UCSD-AML1 (cell line): ENCODE results near the gene EHMT1.
"Not testable (repeated sequence)": the region's sequence is repeated elsewhere in the genome, so short reads cannot be mapped to it uniquely, and the experiment has no call there.

Source experiments
- DNase-seq: peaks from one replicate; lab custom pipeline; 2025; ENCODE audit not compliant: unreplicated experiment; lab: John Stamatoyannopoulos, UW

The EHMT1 gene

DNA sequence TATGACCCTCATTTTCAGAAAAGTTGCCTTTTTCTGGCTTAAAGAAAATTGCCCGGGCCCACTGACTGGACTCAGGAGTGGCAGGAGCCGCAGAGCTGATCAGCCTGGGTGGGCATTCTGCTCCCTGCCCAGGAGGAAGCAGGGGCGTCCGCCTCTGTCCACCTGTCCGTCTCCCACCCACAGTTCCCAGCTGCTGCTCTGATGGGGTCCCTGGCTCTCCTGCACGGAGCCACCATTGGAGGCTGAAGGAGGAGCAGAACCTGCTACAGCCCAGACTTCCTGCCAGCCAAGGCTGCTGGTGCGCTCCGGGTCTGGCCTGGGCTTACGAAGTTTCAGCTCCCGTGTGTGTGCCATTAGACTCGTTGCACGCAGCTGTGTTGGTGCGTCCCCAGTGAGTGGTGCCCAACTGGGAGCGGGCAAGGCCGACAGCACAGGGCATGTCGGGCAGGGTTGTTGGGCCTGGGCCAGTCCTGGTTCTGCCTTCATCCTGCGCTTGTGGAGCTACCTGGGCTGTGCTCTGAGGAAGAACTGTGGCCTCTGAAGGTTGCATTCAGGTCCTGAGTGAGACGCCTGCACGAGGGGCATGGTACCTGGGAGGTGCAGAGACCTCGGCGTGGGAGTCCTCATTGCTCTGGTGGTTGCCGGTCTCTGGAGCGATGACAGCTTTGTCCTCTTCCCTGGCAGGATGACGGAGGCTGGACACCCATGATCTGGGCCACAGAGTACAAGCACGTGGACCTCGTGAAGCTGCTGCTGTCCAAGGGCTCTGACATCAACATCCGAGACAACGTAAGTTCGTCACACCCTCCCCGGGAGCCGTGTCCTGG lies 181.6 kb downstream of the EHMT1 start:
- no peak for DNase-seq

DNA sequence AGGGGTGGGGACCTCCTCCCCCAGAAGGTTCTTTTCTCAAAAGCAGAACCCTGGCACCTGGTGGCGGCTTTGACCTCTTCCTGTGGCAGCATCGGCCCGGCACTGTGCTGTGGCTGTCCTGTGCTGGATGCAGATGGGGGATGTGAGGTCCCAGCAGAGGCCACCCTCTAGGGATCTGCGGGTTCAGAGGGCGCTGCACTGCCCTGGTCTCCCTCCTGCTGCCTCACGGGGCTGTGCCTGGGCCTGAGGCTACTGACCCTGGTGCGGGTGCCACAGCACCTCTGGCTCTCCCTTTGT lies 182.2 kb downstream of the EHMT1 start:
- DNase-seq: no peak

DNA sequence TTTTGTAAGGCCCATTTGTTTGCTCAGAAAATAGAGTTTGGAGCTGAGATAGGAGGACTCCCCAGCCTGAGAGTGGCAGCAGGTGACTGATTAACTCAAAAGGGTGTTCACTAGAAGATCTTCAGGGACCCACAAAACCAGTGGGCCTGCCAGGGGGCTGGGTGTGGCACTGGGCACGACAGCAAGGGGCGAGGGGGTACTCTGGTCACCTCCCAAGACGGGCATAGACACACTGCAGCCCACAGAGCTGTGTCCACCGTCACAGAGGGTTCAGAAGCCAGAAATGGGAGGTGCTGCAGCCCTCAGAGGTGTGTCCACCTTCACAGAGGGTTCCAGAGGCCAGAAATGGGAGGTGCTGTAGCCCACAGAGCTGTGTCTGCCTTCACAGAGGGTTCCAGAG lies 183.2 kb downstream of the EHMT1 start:
- DNase-seq: no peak

DNA sequence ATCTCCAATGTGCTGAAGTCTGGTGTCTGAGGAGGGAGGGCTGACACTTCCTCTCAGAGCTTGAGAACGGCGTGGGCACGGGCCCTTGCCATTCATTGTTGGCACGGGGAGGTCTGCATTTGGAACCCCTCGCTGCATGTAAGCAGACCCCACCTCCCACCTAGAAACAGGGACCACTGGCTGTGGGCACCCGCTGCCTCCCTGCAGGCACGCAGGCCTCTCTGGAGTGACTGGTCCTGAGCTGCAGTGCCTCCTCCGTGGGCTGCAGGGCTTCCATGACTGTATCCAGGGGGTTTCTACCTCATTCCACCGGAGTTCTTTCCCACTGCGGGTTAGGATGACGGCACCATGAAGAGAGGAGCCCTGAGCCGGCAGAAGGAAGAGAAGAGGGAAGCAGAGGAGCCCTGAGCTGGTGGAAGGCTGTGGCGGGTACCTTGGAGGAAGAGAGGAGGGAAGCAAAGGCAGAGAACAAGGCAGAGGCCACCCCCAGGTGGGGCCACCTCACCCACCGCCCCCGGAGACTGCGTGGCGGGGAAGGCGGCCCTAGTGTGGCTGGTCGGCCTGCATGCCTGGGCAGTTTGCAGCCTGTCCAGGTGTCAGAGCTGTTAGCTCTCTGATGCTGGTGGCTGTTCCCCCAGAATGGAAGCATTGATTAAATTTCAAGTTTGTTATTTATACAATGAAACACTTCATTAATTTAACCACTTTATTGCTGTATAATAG lies 183.9 kb downstream of the EHMT1 start:
- no peak for DNase-seq

DNA sequence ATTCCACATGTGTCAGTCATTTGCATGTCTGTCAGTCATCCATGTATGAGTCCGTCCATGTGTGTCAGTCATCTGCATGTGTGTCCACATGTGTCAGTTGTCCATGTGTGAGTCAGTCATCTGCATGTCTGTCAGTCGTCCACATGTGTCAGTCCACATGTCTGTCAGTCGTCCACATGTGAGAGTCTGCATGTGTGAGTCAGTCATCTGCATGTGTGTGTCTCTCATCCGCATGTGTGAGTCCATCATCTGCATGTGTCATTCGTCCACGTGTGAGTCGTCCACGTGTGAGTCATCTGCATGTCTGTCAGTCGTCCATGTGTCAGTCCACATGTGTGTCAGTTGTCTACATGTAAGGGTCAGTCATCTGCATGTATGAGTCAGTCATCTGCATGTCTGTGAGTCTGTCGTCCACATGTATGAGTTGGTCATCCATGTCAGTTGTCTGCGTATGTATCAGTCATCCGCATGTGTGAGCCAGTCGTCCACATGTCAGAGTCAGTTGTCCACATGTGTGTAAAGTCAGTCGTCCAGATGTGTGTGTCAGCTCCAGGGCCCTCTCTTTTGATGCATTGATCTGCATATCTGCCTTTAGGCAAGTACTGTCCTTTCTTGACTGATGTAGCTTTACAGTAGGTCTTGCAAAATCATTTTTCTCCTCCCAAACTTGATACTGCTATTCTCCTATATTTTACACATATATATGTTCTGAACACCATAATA lies 186.3 kb downstream of the EHMT1 start:
- no peak for DNase-seq

DNA sequence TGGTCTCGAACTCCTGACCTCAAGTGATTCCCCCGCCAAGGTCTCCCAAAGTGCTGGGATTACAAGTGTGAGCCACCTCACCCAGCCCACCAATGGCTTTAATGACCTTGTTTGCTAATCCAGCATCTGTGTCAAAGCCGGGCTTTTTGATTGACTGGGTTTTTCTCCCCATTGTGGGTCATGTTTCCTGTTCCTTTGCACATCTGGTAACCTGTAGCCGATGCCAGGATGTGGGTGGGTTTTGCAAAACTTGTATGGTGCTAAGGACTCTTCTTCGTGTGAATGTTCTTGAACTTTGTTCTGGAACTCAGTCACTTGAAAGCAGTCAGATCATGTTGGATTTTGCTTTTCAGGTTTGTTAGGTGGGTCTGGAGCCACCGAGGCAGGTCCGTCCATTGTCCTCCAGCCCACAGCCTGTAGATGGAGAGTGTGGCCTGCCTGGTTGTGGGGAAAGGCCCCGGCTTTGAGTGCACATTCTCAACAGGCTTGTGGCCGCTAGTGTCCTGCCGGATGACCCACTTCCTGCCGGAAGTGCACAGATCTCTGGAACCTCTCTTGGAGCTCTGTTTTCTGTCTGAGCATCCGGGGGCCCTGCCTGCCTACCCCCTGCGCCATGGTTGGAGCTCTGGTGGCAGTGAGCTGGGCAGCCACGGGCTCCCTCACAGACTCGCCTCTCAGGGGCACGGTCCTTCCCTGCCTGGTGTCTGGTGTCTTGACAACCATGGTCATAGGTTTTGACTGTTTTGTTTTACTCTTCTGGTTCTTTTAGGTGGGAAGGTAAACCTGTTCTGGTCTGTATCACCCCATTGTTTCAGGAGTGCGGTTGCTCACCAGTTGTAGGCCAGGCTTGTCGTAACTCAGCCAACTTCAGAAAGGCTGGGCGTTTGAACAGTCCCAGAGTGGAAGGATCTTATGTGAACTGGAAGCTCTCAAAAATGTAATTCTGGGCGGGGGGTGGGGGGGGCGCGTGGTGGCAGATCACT lies 189.2 kb downstream of the EHMT1 start:
- no peak for DNase-seq

DNA sequence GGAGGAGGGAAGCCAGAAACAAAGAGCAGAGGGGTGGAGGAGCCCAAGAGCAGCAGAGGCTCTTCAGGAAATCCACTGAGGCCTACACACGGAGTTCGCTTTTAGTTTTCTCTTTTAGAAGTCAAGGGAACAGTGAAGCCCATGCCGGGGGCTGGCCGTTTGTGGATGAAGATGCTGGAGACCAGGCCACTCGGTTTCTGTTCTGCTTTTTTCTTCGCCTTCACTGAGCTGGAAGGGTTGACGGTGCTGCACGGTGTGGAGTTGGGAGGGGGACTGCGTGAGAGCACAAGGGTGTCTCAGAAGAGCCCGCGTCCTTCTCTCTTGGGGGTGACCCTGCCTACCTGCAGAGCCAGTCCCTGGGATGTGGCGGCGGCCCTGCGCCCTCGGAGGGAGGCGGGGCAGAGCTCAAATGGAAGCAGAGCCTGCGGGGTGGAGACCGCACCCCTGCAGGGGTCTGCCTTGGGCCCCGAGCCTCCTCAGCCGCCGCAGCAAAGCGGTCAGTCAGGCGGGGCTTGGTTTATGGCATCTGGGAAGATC lies 190.3 kb downstream of the EHMT1 start:
- DNase-seq: no peak

DNA sequence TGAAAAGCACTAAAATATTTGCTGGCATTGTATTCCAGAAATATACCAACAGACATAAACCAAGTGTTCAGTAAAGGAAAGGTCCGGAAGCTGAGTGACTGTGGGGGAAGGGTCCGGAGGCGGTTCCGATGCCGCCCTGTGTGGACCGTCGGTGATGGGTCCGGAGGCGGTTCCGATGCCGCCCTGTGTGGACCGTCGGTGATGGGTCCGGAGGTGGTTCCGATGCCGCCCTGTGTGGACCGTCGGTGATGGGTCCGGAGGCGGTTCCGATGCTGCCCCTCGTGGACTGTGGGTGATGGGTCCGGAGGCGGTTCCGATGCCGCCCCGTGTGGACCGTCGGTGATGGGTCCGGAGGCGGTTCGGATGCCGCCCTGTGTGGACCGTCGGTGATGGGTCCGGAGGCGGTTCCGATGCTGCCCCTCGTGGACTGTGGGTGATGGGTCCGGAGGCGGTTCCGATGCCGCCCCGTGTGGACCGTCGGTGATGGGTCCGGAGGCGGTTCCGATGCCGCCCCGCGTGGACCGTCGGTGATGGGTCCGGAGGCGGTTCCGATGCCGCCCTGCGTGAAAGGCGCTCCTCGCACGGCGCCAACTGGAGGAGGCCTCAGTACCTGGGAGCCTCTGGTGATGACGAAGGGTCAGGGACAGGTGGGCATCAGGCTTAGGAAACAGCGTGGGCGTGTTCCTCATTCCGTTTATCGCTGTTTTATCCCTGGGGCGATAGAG lies 191.1 kb downstream of the EHMT1 start:
- DNase-seq: not testable (repeated sequence)

DNA sequence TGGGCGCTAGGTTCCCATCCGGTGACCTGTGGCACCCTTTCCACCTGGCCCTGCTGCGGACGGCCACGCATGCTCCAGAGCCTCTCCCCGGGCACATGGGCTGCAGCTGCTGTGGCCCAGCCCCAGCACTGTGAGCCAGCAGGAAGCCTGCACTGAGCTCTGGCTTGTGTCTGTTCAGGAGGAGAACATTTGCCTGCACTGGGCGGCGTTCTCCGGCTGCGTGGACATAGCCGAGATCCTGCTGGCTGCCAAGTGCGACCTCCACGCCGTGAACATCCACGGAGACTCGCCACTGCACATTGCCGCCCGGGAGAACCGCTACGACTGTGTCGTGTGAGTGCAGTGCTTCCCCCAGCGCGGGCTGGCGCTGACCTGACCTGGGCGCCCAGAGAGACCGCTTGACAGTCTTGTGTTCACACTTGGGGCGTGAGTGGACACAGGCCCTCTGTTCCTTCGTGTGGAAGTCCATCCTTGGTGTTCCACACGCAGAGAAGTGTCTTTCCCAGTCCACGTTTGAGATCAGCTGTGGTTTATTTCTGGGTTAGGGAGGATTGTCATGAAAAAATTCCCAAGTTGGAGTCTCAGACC lies 192.6 kb downstream of the EHMT1 start:
- no peak for DNase-seq

DNA sequence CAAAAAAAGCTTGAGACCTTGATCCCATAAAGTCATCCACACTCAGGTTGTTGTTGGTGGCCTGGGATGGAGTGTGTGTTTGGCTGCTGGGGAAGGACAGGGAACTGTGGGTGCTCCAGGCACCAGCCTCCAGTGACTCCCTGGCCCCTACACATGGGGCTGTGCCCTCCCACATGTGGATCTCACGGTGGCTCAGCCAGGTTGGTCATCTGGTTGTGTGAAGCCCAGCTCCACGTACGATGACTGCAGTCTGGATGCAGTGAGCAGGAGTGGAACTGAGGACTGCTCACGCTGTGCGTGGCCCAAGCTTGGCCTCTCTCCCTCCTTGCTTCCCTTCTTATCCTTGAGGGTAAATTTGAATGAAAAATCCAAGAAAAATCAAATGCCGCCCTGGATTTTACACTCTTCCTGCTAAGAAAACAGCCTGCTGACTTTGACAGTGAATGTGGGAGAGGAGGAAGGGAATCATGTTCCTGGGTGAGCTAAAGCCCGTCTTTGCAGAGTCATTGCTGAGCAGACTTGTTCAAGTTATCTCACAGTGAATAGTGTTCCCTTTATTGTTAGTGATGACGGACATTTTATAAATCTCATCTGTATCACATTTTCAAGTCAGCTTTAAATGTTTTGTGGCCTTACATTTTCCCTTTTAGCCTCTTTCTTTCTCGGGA lies 193.7 kb downstream of the EHMT1 start:
- no peak for DNase-seq

DNA sequence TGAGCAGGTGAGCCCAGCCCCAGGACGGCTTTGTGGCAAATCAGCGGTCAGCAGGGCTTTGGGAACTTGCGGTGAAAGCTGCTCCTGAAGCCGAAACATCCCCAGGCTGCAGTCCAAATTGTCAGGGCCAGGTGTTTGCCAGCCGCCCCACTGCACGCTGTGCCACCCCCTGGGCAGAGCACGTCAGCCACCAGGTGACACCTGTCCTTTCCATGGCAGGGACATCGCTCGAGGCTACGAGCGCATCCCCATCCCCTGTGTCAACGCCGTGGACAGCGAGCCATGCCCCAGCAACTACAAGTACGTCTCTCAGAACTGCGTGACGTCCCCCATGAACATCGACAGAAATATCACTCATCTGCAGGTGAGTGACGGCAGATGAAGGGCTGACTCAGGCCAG lies 194.4 kb downstream of the EHMT1 start:
- no peak for DNase-seq

DNA sequence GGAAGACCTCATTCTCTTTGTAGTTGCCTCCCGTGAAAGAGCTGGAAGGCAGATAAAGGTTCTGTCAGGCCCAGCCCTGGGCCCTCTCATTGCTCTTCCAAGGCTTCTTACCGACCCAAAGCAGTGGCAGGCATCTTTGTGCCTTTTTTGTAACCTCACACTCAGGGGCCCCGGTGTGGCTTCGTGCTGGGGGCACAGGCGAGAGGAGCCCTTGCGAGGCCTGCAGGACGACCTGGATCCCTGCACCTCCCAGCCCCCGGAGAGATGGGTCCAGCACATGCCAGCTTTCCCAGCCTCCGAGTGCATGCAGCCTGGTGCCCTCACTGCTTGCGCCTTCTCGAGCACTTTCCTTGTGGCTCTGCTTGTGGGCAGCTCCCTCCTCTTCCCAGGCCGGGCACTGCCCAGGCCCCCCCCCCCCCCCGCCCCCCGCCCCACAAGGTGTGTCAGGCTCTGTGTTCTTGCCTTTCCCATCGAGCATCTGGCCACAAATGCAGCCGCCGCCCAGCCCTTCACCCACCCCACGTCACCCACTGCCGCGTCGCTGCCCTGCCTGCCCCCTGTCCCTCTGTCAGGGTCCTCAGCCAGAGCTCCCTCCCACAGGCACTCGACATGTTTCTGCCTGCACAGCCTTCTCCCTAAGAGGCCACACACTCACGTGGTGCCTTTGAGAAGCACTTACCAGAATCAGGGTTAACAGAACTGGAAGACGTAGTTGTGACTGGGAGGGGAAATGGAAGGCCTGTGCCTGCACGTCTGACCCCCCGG lies 195.0 kb downstream of the EHMT1 start:
- no peak for DNase-seq

DNA sequence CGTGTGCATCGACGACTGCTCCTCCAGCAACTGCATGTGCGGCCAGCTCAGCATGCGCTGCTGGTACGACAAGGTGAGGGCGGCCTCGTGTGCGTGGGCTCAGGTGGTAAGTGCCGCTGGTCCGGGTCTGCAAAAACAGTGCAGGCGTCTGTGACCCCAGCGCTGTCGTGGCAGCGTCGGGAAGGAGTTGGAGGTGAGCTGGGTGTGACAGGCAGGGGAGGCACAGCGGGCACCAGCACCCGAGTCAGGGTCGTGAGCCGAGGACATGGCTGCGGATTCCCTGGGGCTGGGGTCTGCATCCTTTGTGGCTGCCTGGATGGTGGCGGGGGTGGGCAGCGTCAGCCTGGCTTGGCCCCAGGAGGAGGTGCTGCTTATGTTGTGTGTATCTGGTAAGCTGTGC lies 195.6 kb downstream of the EHMT1 start:
- DNase-seq: no peak

DNA sequence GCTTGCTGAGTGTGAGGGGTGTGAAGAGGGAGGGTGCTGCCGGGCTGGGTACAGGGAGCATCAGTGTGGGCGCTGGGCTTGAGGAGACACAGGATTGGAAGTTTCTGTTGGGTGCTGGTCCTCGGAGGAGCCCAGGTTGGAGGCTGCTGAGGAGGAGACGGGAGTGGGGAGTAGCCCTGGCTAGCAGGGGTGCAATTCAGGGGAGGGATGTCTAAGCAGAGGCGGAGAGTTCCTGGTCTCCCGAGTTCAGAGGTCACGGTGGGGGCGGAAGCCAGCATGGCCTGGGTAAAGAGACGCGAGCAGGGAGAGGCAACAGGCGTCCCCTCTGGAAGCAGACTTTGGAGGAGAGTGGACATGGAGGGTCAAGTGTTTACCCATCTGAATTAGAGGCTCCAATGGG lies 196.0 kb downstream of the EHMT1 start:
- DNase-seq: no peak

DNA sequence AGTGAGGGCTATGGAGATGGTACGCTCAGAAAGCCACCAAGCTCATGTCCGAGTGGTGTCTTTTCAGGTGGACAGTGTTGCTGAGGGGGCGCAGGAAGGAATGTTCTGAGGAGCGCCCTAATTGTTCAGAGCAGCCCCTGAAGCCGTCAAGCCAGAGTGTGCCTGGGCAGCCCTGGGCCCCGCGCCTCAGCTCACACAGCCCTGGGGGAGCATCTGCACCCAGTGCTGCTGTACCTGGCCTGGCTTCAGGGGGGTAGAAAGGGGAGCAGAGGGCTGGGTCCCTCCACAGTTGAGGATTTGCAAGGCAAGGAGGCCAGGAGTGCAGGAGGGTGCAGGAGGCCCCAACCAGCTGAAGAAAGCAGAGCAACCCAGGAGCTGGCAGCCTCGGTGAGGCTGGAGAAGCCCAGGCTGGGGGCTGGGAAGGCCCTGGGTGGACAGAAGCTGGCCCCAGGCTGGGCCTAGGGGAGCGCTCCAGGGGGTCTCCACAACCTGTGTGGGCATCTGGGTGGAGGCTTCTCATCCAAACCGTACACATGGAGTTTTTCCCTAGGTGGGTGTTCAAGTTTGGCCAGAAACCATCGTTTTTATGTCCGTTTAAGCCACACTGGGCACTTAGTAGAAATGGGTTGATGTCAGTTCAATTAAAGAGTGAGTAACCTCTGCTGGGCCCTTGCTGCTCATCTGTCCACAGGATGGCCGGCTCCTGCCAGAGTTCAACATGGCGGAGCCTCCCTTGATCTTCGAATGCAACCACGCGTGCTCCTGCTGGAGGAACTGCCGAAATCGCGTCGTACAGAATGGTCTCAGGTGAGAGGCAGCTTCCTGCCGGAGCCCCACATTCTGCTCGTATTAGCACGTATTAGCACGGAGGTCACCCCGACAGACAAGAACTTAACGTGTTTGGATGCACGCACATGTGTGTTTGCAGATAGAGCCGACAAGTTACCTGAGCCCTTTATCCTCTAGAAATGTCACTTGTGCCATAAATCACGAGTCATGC lies 196.8 kb downstream of the EHMT1 start:
- DNase-seq: no peak

DNA sequence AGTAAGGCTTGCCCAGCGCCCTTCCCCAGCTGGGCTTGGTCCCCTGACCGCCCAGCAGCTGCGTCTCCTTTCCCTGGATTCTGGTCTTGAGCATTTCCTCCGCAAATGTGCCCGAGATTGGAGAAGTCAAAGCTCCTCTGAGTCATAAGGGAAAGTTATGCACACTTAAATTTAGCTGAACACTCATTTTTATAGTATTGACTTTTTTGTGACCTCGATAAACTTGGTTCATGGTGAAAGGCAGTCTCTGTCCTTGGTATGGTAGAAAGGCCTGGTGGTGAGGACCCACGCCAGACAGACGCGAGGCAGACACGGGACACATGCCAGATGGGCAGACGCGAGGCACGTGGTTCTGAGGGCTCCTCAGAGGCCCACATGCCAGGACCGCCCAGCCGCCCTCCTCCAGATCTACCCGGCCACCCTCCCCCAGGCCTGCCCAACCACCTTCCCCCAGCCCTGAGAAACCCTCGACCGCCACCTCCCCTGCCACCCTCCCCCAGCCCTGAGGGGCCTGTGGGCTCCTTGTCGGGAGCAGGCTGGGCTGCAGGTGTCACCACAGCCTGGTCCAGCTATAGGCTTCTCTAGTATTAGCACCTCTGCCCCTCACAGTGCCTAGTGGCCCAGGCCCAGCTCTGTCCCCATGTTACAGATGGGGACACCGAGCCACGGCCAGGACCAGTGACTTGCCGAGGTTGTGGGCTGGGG lies 197.9 kb downstream of the EHMT1 start:
- no peak for DNase-seq
